Thyroid gland (tissue), 4 donors: ENCODE measurements around the gene SIGLEC6.

ENCODE experiments used
- CTCF ChIP-seq, 6 experiments: fragments of 200-600 bp in 3 of 6; fragments of 450-650 bp in 3 of 6; sonication (generic) in 3 of 6; IDR thresholded peaks; one replicate each; pipeline ENCODE4 v1.5.1; 2016 to 2019; ENCODE audit warnings: antibody characterized with exemption in 6 of 6, mild to moderate bottlenecking in 2 of 6, inconsistent platforms in 1 of 6, moderate library complexity in 1 of 6
- POLR2A ChIP-seq, 2 donors: fragments of 450-650 bp; IDR thresholded peaks; one replicate each; pipeline ENCODE4 v1.6.1; 2017; ENCODE audit warnings: antibody characterized with exemption in 2 of 2, mild to moderate bottlenecking in 2 of 2, moderate library complexity in 1 of 2

DNA sequence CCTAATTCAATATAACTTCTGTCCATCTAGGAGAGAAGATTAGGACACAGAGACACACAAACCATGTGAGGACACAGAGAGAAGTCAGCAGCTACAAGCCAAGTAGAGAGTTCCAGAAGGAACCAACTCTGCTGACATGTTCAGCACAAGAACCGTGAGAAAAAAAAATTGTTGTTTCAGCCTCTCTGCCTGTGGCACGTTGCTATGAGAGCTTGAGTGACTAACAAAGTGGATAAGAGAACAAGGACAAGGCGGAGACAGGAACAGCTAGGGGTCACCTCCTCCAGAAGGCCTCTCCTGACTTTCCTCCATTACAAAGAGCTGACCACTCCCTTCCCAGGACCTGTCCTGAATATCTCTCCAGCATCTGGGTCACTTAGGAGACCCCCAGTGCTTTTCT is 24.3 kb downstream of the SIGLEC6 start:
- no peak for TF ChIP-seq CTCF (IDR thresholded peaks at IDR 0.05)
- TF ChIP-seq POLR2A (IDR thresholded peaks at IDR 0.05), result no peak
